Forelimb muscle (tissue), 1 donor: ENCODE measurements around the gene PON1. TPM values are rescaled to one million over a fixed set of nuclear protein-coding genes. Genes with fewer than 3 reads are reported as not detected.

Experiments
- DNase-seq: peaks from one replicate; pipeline ENCODE4 v3.0.0-alpha.2; 2013; ENCODE audit warnings: low read depth
- polyA plus RNA-seq: library from polyadenylated mRNA; unstranded; fragments of 120-200 nt; gene quantifications from one replicate; pipeline ENCODE4 v1.2.1, GENCODE V29; 2013; ENCODE audit not compliant: insufficient read length

PON1 gene
- 0.47 TPM for polyA plus RNA-seq

DNA sequence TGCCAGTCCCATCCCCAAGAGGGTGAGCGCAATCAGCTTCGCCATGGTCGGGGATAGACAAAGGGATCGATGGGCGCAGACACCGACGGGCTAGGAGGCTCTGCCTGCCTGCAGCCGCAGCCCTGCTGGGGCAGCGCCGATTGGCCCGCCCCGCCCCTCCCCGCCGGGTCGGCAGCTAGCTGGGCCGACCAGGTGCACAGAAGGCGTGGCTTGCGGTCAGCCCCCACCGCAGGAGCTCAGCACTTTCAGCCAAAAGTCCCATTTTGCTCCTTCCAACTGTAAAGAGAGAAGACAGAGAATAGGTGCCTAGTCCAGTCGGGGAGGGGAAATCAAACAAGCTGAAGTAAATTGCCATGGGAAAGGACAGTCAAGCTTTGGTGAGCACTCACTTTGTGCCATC, at the start of gene PON1:
PON1 (minus strand) TSS at position 102 of the 400 bp plus-strand sequence; CDS start at position 45, 57 bp downstream.
- no peak for DNase-seq

DNA sequence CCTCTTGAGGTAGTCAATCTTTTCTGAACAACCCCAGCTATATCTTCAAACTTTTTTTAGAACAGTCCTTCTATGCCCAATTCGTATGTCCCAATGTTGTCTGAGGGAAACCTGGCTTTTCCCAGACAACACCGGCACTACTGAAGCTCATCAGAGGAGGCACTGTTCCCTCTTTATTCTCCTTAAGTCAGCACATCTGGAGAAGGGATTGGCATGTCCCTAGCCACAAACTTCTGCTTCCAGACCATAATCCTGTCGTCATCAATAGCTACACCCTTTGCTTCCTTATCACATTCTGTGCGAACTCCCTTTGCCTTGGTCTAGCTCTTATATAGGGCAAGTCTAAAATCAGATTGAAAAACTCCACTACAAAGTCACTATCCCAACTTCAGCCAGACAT, 49.0 kb upstream of the PON1 start:
- no peak for DNase-seq

DNA sequence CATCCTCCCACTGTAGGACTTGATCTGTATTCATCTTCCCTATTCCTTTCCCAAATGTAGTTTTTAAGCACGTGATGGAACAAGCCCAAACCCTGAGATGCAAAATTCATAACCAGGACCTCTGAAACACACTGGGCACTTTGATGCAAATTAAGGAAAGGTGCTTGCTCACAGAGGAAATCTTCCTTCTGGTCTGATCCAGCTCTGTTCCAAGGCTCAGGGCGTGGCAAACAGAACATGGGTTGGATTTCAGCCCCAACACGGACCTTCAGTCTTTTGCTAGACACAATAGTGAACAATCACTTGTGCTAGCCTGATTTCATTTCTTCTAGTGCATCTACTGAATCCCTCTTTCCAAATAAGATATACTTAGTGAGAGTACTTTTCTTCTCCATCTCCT, 43.9 kb upstream of the PON1 start:
- DNase-seq = no peak

DNA sequence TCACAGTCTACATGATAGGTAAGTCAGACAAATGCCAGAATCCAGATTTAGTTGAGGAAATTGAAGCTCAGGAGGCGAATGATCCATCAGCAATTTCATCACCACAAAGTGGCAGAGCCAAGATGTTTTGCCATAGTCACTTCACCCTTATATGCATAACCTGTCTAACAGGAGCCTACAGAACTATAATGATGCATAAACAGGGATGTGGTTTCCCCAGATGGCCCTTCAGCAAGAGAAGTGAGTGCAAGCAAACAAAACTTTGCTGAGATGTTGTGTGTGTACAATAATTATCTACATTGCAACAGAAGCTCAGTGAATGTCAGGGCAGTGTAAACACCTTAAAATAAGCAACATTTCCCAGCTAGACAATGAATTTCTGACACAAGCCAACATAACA, 43.3 kb upstream of the PON1 start:
- no peak for DNase-seq

DNA sequence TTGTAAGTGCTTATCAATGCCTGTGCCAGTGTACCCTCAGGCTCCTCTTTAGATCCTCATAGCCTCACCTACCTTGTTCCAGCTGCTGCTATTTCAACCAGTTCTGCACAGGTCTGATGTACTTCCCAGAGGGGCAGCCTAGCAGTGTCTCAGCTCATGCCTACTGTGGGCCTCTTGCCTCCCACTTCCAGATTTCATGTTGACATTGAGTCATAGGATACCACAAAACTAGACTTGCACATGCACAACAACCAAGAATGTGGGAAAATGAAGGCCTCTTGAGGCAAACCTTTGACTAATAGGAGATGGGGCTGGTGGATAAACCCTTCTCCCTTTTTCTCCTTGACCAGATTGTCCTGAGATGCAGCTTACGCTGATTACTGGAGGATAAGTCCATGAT, 40.8 kb upstream of the PON1 start:
- no peak for DNase-seq

GRCh38 chr7:95357623-95358022, 33.3 kb upstream of the PON1 start:
- DNase-seq = no peak

DNA sequence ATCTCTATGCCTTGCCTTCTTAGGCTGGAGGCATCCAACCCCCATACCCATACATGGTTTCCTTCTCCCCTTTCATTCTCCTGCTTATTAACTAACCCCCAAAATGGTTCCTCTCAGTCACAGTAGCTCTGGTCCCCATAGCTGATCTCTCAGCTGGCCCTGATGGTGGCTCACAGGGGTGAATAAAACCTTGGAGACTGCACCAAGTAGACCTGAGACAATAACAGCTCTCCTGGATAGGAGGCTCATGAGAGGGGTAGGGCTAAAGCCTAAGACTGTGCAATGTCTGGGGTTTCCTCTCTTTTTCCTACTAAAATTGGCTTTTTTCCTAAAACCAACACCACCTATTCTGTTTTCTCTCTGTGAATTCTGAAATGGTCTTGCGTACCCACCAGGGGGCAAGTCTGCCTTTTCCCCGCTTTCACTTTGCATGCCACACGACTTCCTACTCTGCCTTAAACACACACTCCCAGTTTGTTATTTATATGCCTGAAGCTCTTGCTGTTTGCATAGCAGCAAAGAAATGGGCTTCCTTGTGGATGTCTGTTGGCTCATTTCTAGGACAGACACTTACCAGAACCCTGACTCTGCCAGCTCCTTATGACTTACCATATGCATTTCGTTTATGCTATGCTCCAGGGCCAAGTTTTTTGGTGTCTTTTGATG, 18.4 kb upstream of the PON1 start:
- no peak for DNase-seq

DNA sequence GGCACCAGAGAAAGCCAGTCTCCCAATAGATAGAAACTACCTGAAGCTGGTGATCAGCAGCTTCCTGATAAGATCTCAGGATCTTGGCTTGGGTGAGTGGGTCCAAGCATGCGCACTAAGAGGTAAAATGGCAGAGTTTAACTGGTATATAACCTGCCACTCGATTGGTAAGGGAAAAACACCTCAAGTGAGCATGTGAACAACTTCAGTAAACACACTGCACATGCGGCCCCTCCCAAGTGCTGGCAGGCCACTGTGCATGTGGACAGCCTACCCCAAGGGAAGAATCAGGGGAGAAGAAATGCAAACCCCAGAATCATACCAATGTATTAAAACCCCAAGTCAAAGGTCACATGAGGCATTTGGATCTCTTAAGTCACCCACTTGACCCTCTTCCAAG, 17.7 kb upstream of the PON1 start:
- DNase-seq = no peak

GRCh38 chr7:95340491-95340890, 16.2 kb upstream of the PON1 start:
- no peak for DNase-seq

GRCh38 chr7:95338832-95339231, 14.5 kb upstream of the PON1 start:
- no peak for DNase-seq

DNA sequence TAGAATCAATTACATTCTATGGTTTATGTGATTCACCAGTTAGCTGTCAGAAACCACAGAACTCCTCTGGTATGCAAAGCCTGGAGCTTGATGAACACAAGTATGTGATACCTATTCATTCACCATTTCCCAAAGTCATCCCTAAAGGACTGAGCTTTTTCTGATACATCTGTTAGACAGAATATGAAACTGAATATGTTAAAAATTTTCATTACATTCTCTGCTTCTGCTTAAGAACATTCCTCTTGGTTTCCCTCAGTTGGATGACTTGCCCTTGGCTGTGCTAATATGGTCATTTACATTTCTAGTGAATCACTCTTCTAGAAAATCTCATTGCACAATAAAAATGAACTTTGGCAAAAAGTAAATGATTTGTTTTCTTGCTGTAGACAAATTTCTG, 10.8 kb upstream of the PON1 start:
- DNase-seq = no peak

DNA sequence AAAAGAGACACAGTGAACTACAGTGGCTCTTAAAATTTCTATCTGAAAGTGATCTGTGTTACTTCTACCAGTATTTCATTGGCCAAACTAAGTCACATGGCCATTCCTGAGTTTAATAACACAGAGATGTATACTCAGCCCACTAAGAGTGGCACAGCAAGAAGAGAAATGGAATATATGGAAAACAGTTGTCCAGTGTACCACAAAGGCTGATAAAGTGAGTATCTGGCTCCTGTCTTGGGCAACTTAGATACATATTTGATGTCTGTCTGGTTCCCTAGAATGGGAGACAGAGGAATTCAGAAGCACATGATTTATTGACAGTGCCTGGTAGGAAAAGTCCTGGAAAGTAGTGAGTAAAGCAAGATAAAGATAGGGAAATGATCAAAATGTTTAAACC, 10.1 kb upstream of the PON1 start:
- DNase-seq = no peak

DNA sequence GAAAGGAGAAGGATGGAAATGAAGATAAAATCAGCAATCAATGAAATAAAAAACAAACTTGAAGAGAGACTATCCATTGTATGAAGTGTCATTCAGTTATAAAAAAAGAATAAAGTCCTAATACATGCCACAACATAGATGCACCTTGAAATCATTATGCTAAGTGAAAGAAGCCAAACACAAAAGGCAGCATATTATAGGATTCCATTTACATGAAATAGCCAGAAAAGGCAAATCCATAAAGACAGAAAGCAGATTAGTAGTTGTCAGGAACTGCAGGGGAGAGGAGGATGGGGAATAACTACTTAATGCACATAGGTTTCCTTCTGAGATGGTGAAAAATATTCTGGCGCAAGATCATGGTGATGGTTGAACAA, 6.6 kb upstream of the PON1 start:
- no peak for DNase-seq

DNA sequence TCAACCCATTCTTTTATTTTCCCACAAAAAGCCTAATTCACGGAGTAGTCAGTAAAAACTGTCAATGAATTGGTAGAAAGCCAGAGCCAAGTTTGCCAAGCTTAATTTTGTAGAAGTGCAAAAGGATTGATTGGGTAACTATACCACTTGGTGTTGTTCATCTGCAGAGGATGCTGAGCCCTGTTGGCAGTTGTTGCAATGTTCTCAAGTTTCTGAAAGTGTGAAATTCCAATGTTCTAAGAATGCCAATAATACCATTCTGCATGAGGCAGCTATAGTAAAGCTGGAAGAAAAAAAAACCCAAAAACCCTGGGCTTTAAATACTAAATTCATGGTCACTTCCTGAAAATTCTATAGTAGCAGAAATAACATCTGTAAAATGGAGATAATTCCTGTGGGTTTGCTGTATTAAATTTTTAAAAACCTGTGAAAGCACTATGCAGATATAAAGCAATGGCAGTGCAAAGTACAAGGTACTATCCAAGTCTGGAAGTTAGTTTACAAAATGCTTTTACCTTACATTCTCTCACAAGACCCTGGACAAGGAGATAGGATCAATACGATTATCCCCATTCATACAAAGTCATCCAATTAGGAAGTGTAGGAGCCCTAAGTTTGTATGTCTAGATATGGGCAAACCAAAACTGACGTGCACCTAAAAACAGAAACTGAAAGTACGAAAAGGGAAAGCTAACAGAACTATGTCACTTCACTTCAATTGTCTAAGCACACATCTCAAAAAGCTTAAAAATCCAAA, 6.0 kb upstream of the PON1 start:
- DNase-seq = no peak

GRCh38 chr7:95327356-95327755, 3.0 kb upstream of the PON1 start:
- no peak for DNase-seq

GRCh38 chr7:95323410-95324129, 762 bp downstream of the PON1 start:
- no peak for DNase-seq

- no peak for DNase-seq
Measured at GRCh38 chr7:95322854-95323253, 1.5 kb downstream of the PON1 start.

DNA sequence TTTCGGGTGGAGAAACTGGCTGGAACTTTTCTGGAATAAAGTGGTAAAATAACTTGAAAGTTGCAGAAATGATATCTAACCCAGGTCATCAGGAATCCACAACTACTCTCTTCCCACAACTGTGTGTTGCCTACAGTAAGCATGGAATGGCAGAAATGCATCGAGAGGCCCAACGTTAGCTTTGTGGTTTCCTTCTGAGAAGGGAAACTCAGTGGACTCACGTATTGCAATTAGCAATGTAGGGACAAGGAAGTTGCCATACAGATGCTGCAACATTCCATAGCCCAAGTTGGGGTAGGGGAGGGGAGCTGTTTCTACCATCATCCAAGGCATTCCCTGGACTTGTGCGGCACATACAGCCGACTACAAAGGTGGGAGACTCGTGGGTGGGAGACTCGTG, 1.9 kb downstream of the PON1 start:
- DNase-seq = no peak

DNA sequence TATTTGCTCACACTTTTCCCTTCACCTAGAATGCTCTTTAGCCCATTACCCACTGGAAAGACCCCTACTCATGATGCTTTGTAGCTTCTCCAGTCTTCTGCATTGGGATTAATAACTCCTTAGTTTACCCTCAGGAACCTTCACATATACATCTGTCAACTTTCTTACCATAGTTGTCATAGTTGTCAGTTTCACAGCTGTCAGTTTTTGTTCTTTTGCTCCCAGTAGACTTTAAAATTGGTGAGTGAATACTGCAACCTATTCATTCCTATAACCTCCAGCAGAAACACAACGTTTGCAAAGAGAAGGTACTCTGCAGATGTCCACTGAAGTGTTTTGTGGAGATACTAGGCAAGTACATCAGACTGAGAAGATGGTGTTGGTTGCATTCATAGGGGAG, 2.6 kb downstream of the PON1 start:
- DNase-seq = no peak

DNA sequence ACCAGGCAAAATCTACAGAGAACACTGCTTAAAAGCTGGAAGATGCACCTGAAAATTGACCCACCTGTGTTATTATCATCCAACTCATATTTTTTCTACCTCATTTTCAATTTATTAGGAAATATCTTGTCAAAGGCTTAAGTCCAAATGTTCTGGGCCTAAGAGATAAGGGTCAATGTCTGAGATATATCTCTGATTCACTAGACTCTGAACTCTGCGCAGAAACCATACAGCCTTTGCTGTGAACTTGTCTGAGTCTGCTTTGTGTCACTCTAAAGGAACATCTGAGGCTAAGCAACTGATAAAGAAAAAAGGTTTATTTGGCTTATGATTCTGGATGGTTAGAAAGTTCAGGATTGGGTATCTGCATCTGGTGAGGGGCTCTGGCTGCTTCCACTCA, 3.7 kb downstream of the PON1 start:
- DNase-seq = no peak

- no peak for DNase-seq
Measured at GRCh38 chr7:95319570-95319969, 4.8 kb downstream of the PON1 start.

- DNase-seq = no peak
Measured at GRCh38 chr7:95318501-95319100, 5.7 kb downstream of the PON1 start.

- no peak for DNase-seq
Measured at GRCh38 chr7:95317966-95318365, 6.4 kb downstream of the PON1 start.
